HUES48 (cell line): ENCODE measurements around the gene FAM193A.

Experiments
- H3K27ac ChIP-seq: one replicate; pipeline ENCODE4 v1.7.0; 2013; ENCODE audit warnings: low read depth, low read length, inconsistent platforms
- H3K27me3 ChIP-seq: 2 replicates; pipeline ENCODE4 v1.6.1; 2013; ENCODE audit warnings: mild to moderate bottlenecking, low read length; ENCODE audit not compliant: control insufficient read depth, insufficient read depth
- H3K36me3 ChIP-seq: 2 replicates; pipeline ENCODE4 v1.6.1; 2013; ENCODE audit warnings: low read length; ENCODE audit not compliant: control insufficient read depth, insufficient read depth
- H3K4me1 ChIP-seq: 2 replicates; pipeline ENCODE4 v1.6.1; 2013; ENCODE audit warnings: mild to moderate bottlenecking, low read length; ENCODE audit not compliant: control insufficient read depth, insufficient read depth
- H3K4me3 ChIP-seq: 2 replicates; pipeline ENCODE4 v1.5.1; 2013; ENCODE audit warnings: mild to moderate bottlenecking, low read depth, low read length
- H3K9ac ChIP-seq: 2 replicates; pipeline ENCODE4 v1.6.1; 2013; ENCODE audit warnings: mild to moderate bottlenecking, low read depth, low read length, moderate library complexity
- H3K9me3 ChIP-seq: 2 replicates; pipeline ENCODE4 v1.6.1; 2013; ENCODE audit warnings: low read length; ENCODE audit not compliant: control insufficient read depth, insufficient read depth

Gene FAM193A

GRCh38 chr4:2651546-2651945, 115.1 kb downstream of the FAM193A start:
- Histone ChIP-seq H3K27ac (no peak overlapping the region), H3K9me3 (no peaks in the 10 kb centered on the region), H3K4me1 (no peaks in the 10 kb centered on the region), H3K27me3 (no peaks in the 10 kb centered on the region), H3K4me3 (no peak overlapping the region), H3K9ac (no peak overlapping the region), H3K36me3 (peaks cover 59% of the 10 kb centered on the region)

GRCh38 chr4:2651998-2652397, 115.6 kb downstream of the FAM193A start:
- no peaks in the 10 kb centered on the region for H3K4me1 ChIP-seq
- H3K9ac ChIP-seq: no peak overlapping the region
- no peak overlapping the region for H3K4me3 ChIP-seq
- H3K9me3 ChIP-seq: no peaks in the 10 kb centered on the region
- no peak overlapping the region for H3K27ac ChIP-seq
- peaks cover 54% of the 10 kb centered on the region for H3K36me3 ChIP-seq
- H3K27me3 ChIP-seq: no peaks in the 10 kb centered on the region

- Histone ChIP-seq H3K9ac (no peak overlapping the region), H3K4me3 (no peak overlapping the region), H3K36me3 (peaks cover 53% of the 10 kb centered on the region), H3K4me1 (no peaks in the 10 kb centered on the region), H3K27me3 (no peaks in the 10 kb centered on the region), H3K9me3 (no peaks in the 10 kb centered on the region), H3K27ac (no peak overlapping the region)
Observed at GRCh38 chr4:2652415-2653160, 116.1 kb downstream of the FAM193A start.

GRCh38 chr4:2660596-2661211, 124.3 kb downstream of the FAM193A start:
- no peaks in the 10 kb centered on the region for H3K4me1 ChIP-seq
- no peaks in the 10 kb centered on the region for H3K27me3 ChIP-seq
- no peaks in the 10 kb centered on the region for H3K9me3 ChIP-seq
- H3K27ac ChIP-seq: no peak overlapping the region
- H3K36me3 ChIP-seq: peaks cover 79% of the 10 kb centered on the region
- H3K9ac ChIP-seq: no peak overlapping the region
- H3K4me3 ChIP-seq: no peak overlapping the region

- H3K36me3 ChIP-seq: peaks cover 72% of the 10 kb centered on the region
- H3K4me3 ChIP-seq: no peak overlapping the region
- H3K4me1 ChIP-seq: no peaks in the 10 kb centered on the region
- H3K27me3 ChIP-seq: no peaks in the 10 kb centered on the region
- no peak overlapping the region for H3K27ac ChIP-seq
- no peaks in the 10 kb centered on the region for H3K9me3 ChIP-seq
- H3K9ac ChIP-seq: no peak overlapping the region
Observed at GRCh38 chr4:2662598-2662997, 126.2 kb downstream of the FAM193A start.

- no peak overlapping the region for H3K4me3 ChIP-seq
- H3K9me3 ChIP-seq: no peaks in the 10 kb centered on the region
- no peak overlapping the region for H3K9ac ChIP-seq
- no peaks in the 10 kb centered on the region for H3K4me1 ChIP-seq
- no peaks in the 10 kb centered on the region for H3K27me3 ChIP-seq
- H3K36me3 ChIP-seq: peaks cover 65% of the 10 kb centered on the region
- H3K27ac ChIP-seq: no peak overlapping the region
Observed at GRCh38 chr4:2663275-2663674, 126.8 kb downstream of the FAM193A start.

- Histone ChIP-seq H3K4me1 (no peaks in the 10 kb centered on the region), H3K27ac (no peak overlapping the region), H3K9me3 (no peaks in the 10 kb centered on the region), H3K27me3 (no peaks in the 10 kb centered on the region), H3K36me3 (peaks cover 51% of the 10 kb centered on the region), H3K9ac (no peak overlapping the region), H3K4me3 (no peak overlapping the region)
Observed at GRCh38 chr4:2666722-2667247, 130.3 kb downstream of the FAM193A start.

- H3K36me3 ChIP-seq: peaks cover 54% of the 10 kb centered on the region
- H3K9ac ChIP-seq: no peak overlapping the region
- H3K4me3 ChIP-seq: no peak overlapping the region
- no peaks in the 10 kb centered on the region for H3K27me3 ChIP-seq
- H3K27ac ChIP-seq: no peak overlapping the region
- no peaks in the 10 kb centered on the region for H3K4me1 ChIP-seq
- H3K9me3 ChIP-seq: no peaks in the 10 kb centered on the region
Observed at GRCh38 chr4:2667428-2667827, 131.0 kb downstream of the FAM193A start.

- H3K36me3 ChIP-seq: peaks cover 57% of the 10 kb centered on the region
- H3K4me1 ChIP-seq: no peaks in the 10 kb centered on the region
Observed at GRCh38 chr4:2671267-2671895, 134.9 kb downstream of the FAM193A start.

GRCh38 chr4:2672082-2672481, 135.6 kb downstream of the FAM193A start:
- H3K9me3 ChIP-seq: no peaks in the 10 kb centered on the region
- no peak overlapping the region for H3K27ac ChIP-seq
- H3K36me3 ChIP-seq: peaks cover 57% of the 10 kb centered on the region
- no peak overlapping the region for H3K4me3 ChIP-seq
- no peaks in the 10 kb centered on the region for H3K4me1 ChIP-seq
- H3K27me3 ChIP-seq: no peaks in the 10 kb centered on the region
- H3K9ac ChIP-seq: no peak overlapping the region

More at GRCh38 chr4:2671267-2671895, 134.9 kb downstream of the FAM193A start:
- no peaks in the 10 kb centered on the region for H3K27me3 ChIP-seq
- H3K4me3 ChIP-seq: no peak overlapping the region
- no peak overlapping the region for H3K27ac ChIP-seq
- H3K9ac ChIP-seq: no peak overlapping the region
- no peaks in the 10 kb centered on the region for H3K9me3 ChIP-seq

GRCh38 chr4:2672700-2673099, 136.3 kb downstream of the FAM193A start:
- H3K36me3 ChIP-seq: peaks cover 58% of the 10 kb centered on the region
- no peaks in the 10 kb centered on the region for H3K27me3 ChIP-seq

More at GRCh38 chr4:2672700-2673099, 136.3 kb downstream of the FAM193A start:
- Histone ChIP-seq H3K9me3 (no peaks in the 10 kb centered on the region), H3K9ac (no peak overlapping the region), H3K4me3 (no peak overlapping the region), H3K4me1 (no peaks in the 10 kb centered on the region), H3K27ac (no peak overlapping the region)
